H9 (cell line): Measurements from ENCODE around the gene DIPK1C. TPM values are rescaled to one million over a fixed set of nuclear protein-coding genes. Genes with fewer than 3 reads are reported as not detected.

Experiments used
- DNase-seq: peaks from one replicate; pipeline ENCODE4 v3.0.0-alpha.2; 2017
- H2AFZ ChIP-seq: one replicate; pipeline ENCODE4 v1.6.1; 2013; ENCODE audit warnings: mild to moderate bottlenecking, low read length, control low read depth, moderate library complexity
- H2AK5ac ChIP-seq: 2 replicates; pipeline ENCODE4 v1.6.1; 2013; ENCODE audit warnings: low read length, control low read depth, mixed read lengths; ENCODE audit not compliant: insufficient read length
- H2BK120ac ChIP-seq: one replicate; pipeline ENCODE4 v1.6.1; 2013; ENCODE audit warnings: low read depth, mild to moderate bottlenecking, low read length, control low read depth, inconsistent platforms; ENCODE audit not compliant: poor library complexity, severe bottlenecking
- H2BK12ac ChIP-seq: 2 replicates; pipeline ENCODE4 v1.6.1; 2013; ENCODE audit warnings: low read length, control low read depth, mixed read lengths, low read depth; ENCODE audit not compliant: insufficient read length
- H2BK15ac ChIP-seq: 2 replicates; pipeline ENCODE4 v1.6.1; 2013; ENCODE audit warnings: low read depth, low read length, control low read depth
- H2BK20ac ChIP-seq: one replicate; pipeline ENCODE4 v1.6.1; 2013; ENCODE audit warnings: low read depth, mild to moderate bottlenecking, low read length, control low read depth, inconsistent platforms; ENCODE audit not compliant: poor library complexity, severe bottlenecking
- H2BK5ac ChIP-seq: 2 replicates; pipeline ENCODE4 v1.6.1; 2013; ENCODE audit warnings: low read length, control low read depth, mixed read lengths; ENCODE audit not compliant: insufficient read length
- H3K14ac ChIP-seq: 2 replicates; pipeline ENCODE4 v1.6.1; 2013; ENCODE audit warnings: low read length, control low read depth; ENCODE audit not compliant: insufficient read depth
- H3K18ac ChIP-seq: 2 replicates; pipeline ENCODE4 v1.6.1; 2013; ENCODE audit warnings: low read depth, mild to moderate bottlenecking, mixed read lengths, low read length, control low read depth; ENCODE audit not compliant: insufficient read length
- H3K23ac ChIP-seq: 2 replicates; pipeline ENCODE4 v1.6.1; 2013; ENCODE audit warnings: low read length, control low read depth, mixed read lengths, low read depth; ENCODE audit not compliant: insufficient read length
- H3K23me2 ChIP-seq: 2 replicates; pipeline ENCODE4 v1.6.1; 2013; ENCODE audit warnings: low read depth, mild to moderate bottlenecking, mixed read lengths, low read length, control low read depth; ENCODE audit not compliant: insufficient read length, poor library complexity, severe bottlenecking
- H3K27ac ChIP-seq: 2 replicates; pipeline ENCODE4 v1.5.1; 2013; ENCODE audit warnings: low read length, control low read depth, mixed read lengths, low read depth; ENCODE audit not compliant: insufficient read length
- H3K27me3 ChIP-seq: 2 replicates; pipeline ENCODE4 v1.6.1; 2013; ENCODE audit warnings: low read length, control low read depth, inconsistent platforms; ENCODE audit not compliant: insufficient read depth
- H3K4ac ChIP-seq: 2 replicates; pipeline ENCODE4 v1.6.1; 2013; ENCODE audit warnings: low read depth, mild to moderate bottlenecking, control low read depth, inconsistent platforms, low read length, moderate library complexity
- H3K4me1 ChIP-seq: 2 replicates; pipeline ENCODE4 v1.6.1; 2013; ENCODE audit warnings: low read length, control low read depth, inconsistent platforms; ENCODE audit not compliant: insufficient read depth
- H3K4me2 ChIP-seq: 2 replicates; pipeline ENCODE4 v1.6.1; 2013; ENCODE audit warnings: low read length, control low read depth, mixed read lengths; ENCODE audit not compliant: insufficient read length, insufficient read depth
- H3K56ac ChIP-seq: 2 replicates; pipeline ENCODE4 v1.6.1; 2013; ENCODE audit warnings: low read depth, mild to moderate bottlenecking, mixed read lengths, low read length, control low read depth; ENCODE audit not compliant: insufficient read length
- H3K79me1 ChIP-seq: 2 replicates; pipeline ENCODE4 v1.6.1; 2013; ENCODE audit warnings: low read depth, mild to moderate bottlenecking, moderate library complexity, low read length, control low read depth, inconsistent platforms; ENCODE audit not compliant: insufficient read depth, poor library complexity, severe bottlenecking
- H3K79me2 ChIP-seq: 2 replicates; pipeline ENCODE4 v1.6.1; 2013; ENCODE audit warnings: low read length, control low read depth, inconsistent platforms; ENCODE audit not compliant: insufficient read depth
- H3K9ac ChIP-seq: 2 replicates; pipeline ENCODE4 v1.6.1; 2013; ENCODE audit warnings: low read length, control low read depth, mixed read lengths; ENCODE audit not compliant: insufficient read length; ENCODE audit errors: extremely low read depth
- H3K9me3 ChIP-seq: one replicate; pipeline ENCODE4 v1.6.1; 2013; ENCODE audit warnings: low read depth, low read length, inconsistent platforms; ENCODE audit not compliant: control insufficient read depth
- H3T11ph ChIP-seq: one replicate; pipeline ENCODE4 v1.6.1; 2013; ENCODE audit warnings: mild to moderate bottlenecking, low read length, control low read depth, inconsistent platforms
- H4K20me1 ChIP-seq: one replicate; pipeline ENCODE4 v1.6.1; 2013; ENCODE audit not compliant: control insufficient read depth, insufficient read length, insufficient read depth
- H4K5ac ChIP-seq: 2 replicates; pipeline ENCODE4 v1.6.1; 2013; ENCODE audit warnings: low read depth, mild to moderate bottlenecking, mixed read lengths, low read length, control low read depth; ENCODE audit not compliant: insufficient read length
- H4K8ac ChIP-seq: replicated peaks from 2 replicates; pipeline ENCODE4 v1.6.1; 2013; ENCODE audit warnings: low read length, control low read depth, mixed read lengths, low read depth; ENCODE audit not compliant: insufficient read length
- H4K91ac ChIP-seq: 2 replicates; pipeline ENCODE4 v1.6.1; 2013; ENCODE audit warnings: low read depth, mild to moderate bottlenecking, moderate library complexity, mixed read lengths, low read length, control low read depth; ENCODE audit not compliant: insufficient read length
- H3K27ac Mint-ChIP-seq, 3 experiments: 2 replicates in 2 of 3; 3 replicates in 1 of 3; pipeline ENCODE4 v1.8.0; 2020 to 2021; ENCODE audit warnings: mixed read lengths in 3 of 3, mild to moderate bottlenecking in 1 of 3, moderate library complexity in 1 of 3
- H3K27me3 Mint-ChIP-seq: 2 replicates; pipeline ENCODE4 v1.8.0; 2021; ENCODE audit warnings: low read depth, mild to moderate bottlenecking, moderate library complexity, mixed read lengths
- H3K36me3 Mint-ChIP-seq, 3 experiments: 2 replicates in 2 of 3; 3 replicates in 1 of 3; pipeline ENCODE4 v1.8.0; 2020 to 2021; ENCODE audit warnings: low read depth in 3 of 3, mixed read lengths in 3 of 3; ENCODE audit not compliant: insufficient read depth in 1 of 3
- H3K4me1 Mint-ChIP-seq, 2 experiments: 2 replicates each; pipeline ENCODE4 v1.8.0; 2020; ENCODE audit warnings: mixed read lengths in 2 of 2
- H3K4me3 Mint-ChIP-seq, 2 experiments: 2 replicates in 1 of 2; 3 replicates in 1 of 2; pipeline ENCODE4 v1.8.0; 2020 to 2021; ENCODE audit warnings: mild to moderate bottlenecking in 2 of 2, mixed read lengths in 2 of 2, moderate library complexity in 1 of 2
- H3K9me3 Mint-ChIP-seq, 2 experiments: 2 replicates in 1 of 2; 3 replicates in 1 of 2; pipeline ENCODE4 v1.8.0; 2020; ENCODE audit warnings: mild to moderate bottlenecking in 2 of 2, mixed read lengths in 2 of 2, moderate library complexity in 1 of 2
- WGBS: extraction: QIAGEN DNeasy Blood & Tissue Kit; methylation state at CpG from one replicate; pipeline ENCODE4 v1.1.7; 2013; ENCODE audit warnings: missing lambda C conversion rate, low lambda C conversion rate, mixed read lengths; ENCODE audit not compliant: insufficient read length; ENCODE audit errors: extremely low coverage; 5-methylcytosine and 5-hydroxymethylcytosine counted together
- total RNA-seq: library from RNA; stranded (reverse); gene quantifications from 2 replicates; pipeline ENCODE4 v1.2.1, GENCODE V29; 2021
- TF ChIP-seq, protein P1 (sequence below): fragments of 200-600 bp; sonication (generic); conservative IDR thresholded peaks from 3 replicates; pipeline ENCODE4 v1.8.0; 2021; ENCODE audit warnings: antibody characterized with exemption, mild to moderate bottlenecking

The DIPK1C gene
- total RNA-seq, 1 experiment from 2014 or later = not detected

DNA sequence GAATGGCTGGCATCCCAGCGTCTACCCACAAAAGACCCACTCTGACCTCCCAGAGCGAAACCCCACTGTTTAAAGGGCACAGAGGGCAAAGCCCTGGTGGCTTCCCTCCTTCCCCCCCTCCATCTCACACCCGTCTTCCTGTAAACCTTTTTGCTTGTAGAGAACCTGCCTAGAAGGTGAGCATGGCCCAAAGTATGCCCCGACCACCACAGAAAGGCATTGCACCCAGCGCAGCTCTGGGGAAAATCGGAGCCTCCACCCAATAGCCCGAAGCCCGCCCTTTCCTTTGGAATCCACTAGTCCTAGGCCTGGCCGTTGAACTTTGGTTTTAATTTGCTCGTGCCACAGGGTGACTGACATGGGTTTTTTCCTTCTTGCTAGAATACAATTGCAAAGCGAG lies 22.6 kb downstream of the DIPK1C start:
- Histone ChIP-seq H3K79me1 (no peaks in the 10 kb centered on the region), H3T11ph (no peak overlapping the region), H3K14ac (no peak overlapping the region), H3K79me2 (no peaks in the 10 kb centered on the region), H3K56ac (no peak overlapping the region), H3K4me2 (no peak overlapping the region), H2AFZ (no peak overlapping the region), H2BK120ac (no peak overlapping the region), H3K23me2 (no peaks in the 10 kb centered on the region), H3K27ac (no peak overlapping the region), H3K23ac (no peak overlapping the region), H4K91ac (no peak overlapping the region), H3K18ac (no peak overlapping the region), H2BK12ac (no peak overlapping the region), H2BK20ac (no peak overlapping the region), H4K8ac (no peak overlapping the region), H3K4me1 (peaks cover 12% of the 10 kb centered on the region; the same call in 1 of the 2 replicates), H3K9me3 (no peaks in the 10 kb centered on the region), H2BK15ac (no peak overlapping the region), H3K4ac (no peak overlapping the region), H3K27me3 (no peaks in the 10 kb centered on the region; the same call in 1 of the 2 replicates), H4K20me1 (no peaks in the 10 kb centered on the region), H2BK5ac (no peak overlapping the region), H4K5ac (no peak overlapping the region), H2AK5ac (no peak overlapping the region), H3K9ac (no peak overlapping the region)
- Mint-ChIP-seq H3K9me3 (no peaks in the 10 kb centered on the region; a peak in 2 of 5 replicates), H3K27ac (peak overlapping the region in 1 of 3 experiments; percentile 56; a peak in 1 of 7 replicates), H3K36me3 (no peaks in the 10 kb centered on the region), H3K27me3 (peaks cover 2% of the 10 kb centered on the region), H3K4me3 (no peak overlapping the region), H3K4me1 (peaks cover 22 to 25% of the 10 kb centered on the region in 2 experiments)
- DNase-seq = no peak
- TF ChIP-seq, protein P1, sequence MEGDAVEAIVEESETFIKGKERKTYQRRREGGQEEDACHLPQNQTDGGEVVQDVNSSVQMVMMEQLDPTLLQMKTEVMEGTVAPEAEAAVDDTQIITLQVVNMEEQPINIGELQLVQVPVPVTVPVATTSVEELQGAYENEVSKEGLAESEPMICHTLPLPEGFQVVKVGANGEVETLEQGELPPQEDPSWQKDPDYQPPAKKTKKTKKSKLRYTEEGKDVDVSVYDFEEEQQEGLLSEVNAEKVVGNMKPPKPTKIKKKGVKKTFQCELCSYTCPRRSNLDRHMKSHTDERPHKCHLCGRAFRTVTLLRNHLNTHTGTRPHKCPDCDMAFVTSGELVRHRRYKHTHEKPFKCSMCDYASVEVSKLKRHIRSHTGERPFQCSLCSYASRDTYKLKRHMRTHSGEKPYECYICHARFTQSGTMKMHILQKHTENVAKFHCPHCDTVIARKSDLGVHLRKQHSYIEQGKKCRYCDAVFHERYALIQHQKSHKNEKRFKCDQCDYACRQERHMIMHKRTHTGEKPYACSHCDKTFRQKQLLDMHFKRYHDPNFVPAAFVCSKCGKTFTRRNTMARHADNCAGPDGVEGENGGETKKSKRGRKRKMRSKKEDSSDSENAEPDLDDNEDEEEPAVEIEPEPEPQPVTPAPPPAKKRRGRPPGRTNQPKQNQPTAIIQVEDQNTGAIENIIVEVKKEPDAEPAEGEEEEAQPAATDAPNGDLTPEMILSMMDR = no peak
- WGBS = no CpG with 5 or more reads among the region's 11 CpGs
